Measurements from ENCODE around the gene CDKN2AIPNL. TPM values are rescaled to one million over a fixed set of nuclear protein-coding genes. Genes with fewer than 3 reads are reported as not detected.

CDKN2AIPNL gene
- total RNA-seq (2012; rRNA removed): 33.7 and 47.4 TPM in 2 replicates

DNA sequence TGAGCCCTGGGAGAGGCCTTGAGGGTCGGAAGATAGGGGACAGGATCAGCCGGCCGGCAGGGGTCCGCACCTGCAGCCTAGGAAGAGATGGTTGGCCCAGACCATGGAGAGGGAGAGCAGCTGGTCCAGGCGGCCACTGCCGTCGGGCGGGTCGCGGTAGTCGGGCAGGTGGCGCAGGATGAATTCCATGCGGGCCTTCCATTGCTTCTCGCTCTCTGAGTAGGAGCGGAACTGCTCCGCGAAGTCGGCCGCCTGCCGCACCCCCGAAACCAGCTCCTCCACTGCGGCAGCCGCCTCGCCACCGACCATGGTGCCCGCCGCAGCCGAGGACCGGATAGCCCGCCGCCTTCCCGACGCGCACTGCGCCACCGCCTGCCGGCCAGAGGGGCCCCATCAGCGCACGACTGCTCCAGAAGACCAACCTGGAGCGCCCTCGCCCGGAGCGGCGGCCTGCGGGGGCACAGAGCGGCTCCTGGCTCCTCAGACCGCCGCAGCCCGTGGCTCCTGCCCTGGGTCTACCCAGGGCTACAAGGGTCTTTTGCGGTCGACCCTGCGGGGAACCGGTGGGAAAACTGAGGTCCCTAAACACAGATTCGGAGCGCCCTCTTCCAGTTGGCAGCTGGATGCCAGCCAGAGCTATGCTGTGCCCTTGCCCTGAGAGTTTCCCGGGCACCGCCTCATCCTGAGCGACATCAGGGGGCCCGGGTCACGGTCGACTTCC, at the start of gene CDKN2AIPNL:
TSS of gene CDKN2AIPNL (minus strand) at position 336 of the 721 bp plus-strand sequence. CDS start at position 309, 27 bp downstream.
- H3K36me3 ChIP-seq (ENCODE audit: insufficient read depth, low read length): no peaks in the 10 kb centered on the region
- peak within 1 kb of the TSS; percentile 89 for H3K9ac ChIP-seq (ENCODE audit: low read depth, low read length)
- peak within 1 kb of the TSS; percentile 86 for H3K4me3 ChIP-seq (ENCODE audit: low read length)
- H3K4me2 ChIP-seq (ENCODE audit: low read length): peak within 1 kb of the TSS; percentile 95
- no peaks in the 10 kb centered on the region for H3K27me3 ChIP-seq (ENCODE audit: control insufficient read depth, insufficient read depth, low read length)
- no peaks in the 10 kb centered on the region for H3K9me3 ChIP-seq (replicated peaks; ENCODE audit: low read length)
- H3K4me1 ChIP-seq (ENCODE audit: control insufficient read depth, insufficient read depth, low read length): peaks cover 13% of the 10 kb centered on the region

GRCh38 chr5:134460551-134460950, 48.9 kb upstream of the CDKN2AIPNL start:
- Histone ChIP-seq H3K4me3 (ENCODE audit: low read length) (no peak overlapping the region), H3K36me3 (ENCODE audit: insufficient read depth, low read length) (no peaks in the 10 kb centered on the region), H3K4me1 (ENCODE audit: control insufficient read depth, insufficient read depth, low read length) (peaks cover 40% of the 10 kb centered on the region), H3K27me3 (ENCODE audit: control insufficient read depth, insufficient read depth, low read length) (no peaks in the 10 kb centered on the region), H3K4me2 (ENCODE audit: low read length) (no peak overlapping the region), H3K9ac (ENCODE audit: low read depth, low read length) (no peak overlapping the region), H3K9me3 (replicated peaks; ENCODE audit: low read length) (no peaks in the 10 kb centered on the region)

DNA sequence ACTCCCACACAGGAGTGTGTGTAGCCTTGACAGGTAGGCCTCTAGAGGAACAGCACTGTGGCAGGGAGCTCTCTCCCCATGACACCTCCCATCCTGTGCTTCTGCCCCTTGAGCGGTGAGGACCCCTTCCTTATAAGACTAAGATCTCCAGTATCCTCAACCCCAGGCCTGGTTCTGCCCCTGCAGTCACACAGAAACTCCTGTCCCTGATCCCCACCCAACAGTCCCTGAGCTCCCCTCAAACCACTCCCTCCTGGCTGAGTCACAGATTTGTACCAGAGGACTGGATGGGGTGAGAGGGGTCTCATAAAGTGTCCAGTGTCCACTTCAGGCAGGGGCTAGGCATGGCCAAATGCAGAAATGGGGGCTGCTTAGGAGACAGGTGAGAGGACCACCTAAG, 47.8 kb upstream of the CDKN2AIPNL start:
- Histone ChIP-seq H3K27me3 (ENCODE audit: control insufficient read depth, insufficient read depth, low read length) (no peaks in the 10 kb centered on the region), H3K9me3 (replicated peaks; ENCODE audit: low read length) (no peaks in the 10 kb centered on the region), H3K4me2 (ENCODE audit: low read length) (no peak overlapping the region), H3K9ac (ENCODE audit: low read depth, low read length) (no peak overlapping the region), H3K36me3 (ENCODE audit: insufficient read depth, low read length) (no peaks in the 10 kb centered on the region), H3K4me3 (ENCODE audit: low read length) (no peak overlapping the region), H3K4me1 (ENCODE audit: control insufficient read depth, insufficient read depth, low read length) (peaks cover 33% of the 10 kb centered on the region)

DNA sequence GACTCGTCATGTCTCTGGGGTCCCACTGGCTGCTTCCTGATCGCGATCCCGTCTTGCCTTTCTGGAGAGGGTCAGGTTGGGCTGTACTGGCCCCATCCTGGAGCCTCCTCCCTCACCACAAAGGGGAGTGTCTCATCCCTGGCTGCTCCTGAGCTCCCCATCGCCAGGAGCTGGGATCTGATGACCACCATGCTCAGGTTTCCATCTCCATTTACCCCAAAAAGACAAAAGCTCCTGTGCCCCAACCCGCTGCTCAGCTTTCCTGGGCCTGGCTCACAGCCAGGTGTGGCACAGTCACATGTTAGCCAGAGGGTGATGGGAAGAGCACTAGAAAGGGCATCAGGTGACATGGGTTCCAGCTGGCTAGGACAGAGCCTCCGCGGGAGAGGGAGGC, 47.3 kb upstream of the CDKN2AIPNL start:
- Histone ChIP-seq H3K9ac (ENCODE audit: low read depth, low read length) (no peak overlapping the region), H3K4me1 (ENCODE audit: control insufficient read depth, insufficient read depth, low read length) (peaks cover 28% of the 10 kb centered on the region), H3K36me3 (ENCODE audit: insufficient read depth, low read length) (no peaks in the 10 kb centered on the region), H3K4me3 (ENCODE audit: low read length) (no peak overlapping the region), H3K9me3 (replicated peaks; ENCODE audit: low read length) (no peaks in the 10 kb centered on the region), H3K27me3 (ENCODE audit: control insufficient read depth, insufficient read depth, low read length) (no peaks in the 10 kb centered on the region), H3K4me2 (ENCODE audit: low read length) (peak overlapping the region; percentile 53)

DNA sequence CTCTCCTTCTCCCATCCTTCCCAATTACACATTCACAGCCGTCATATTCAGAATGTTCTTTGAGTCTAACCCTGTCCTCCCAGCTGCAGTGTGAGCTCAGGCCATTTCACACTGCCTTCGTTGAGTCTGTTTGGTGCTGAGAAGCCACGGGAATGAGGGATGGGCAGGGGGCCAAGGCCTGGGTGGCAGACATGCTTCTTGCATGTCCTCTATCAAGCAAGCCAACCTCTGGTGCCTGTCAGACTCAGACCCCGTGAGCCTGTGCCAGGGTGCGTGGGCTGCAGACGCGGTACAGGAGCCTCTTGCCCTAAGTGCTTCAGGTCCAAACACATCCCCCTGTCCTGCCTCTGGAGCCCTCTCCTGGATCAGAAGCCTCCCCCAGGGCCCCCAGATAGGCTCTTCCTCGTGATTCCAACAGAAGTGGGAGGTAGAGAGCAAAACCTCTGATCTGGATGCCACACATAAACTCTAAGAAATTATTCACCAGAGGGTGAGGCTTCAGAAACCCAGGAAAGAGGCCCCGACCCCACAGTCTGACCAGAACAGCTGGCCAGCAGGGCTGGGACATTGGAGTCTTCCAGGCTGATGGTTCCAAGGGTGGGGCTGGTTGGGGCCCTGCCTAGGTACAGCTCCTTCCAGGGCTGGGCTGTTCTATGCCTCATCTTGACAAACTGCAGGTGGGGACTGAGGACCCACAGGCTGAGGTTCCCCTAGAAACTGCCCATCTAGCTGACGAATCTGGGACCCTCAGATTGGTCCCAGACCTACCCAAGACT, 46.7 kb upstream of the CDKN2AIPNL start:
- no peaks in the 10 kb centered on the region for H3K27me3 ChIP-seq (ENCODE audit: control insufficient read depth, insufficient read depth, low read length)
- H3K4me1 ChIP-seq (ENCODE audit: control insufficient read depth, insufficient read depth, low read length): peaks cover 22% of the 10 kb centered on the region
- peak overlapping the region; percentile 22 for H3K9ac ChIP-seq (ENCODE audit: low read depth, low read length)
- no peaks in the 10 kb centered on the region for H3K36me3 ChIP-seq (ENCODE audit: insufficient read depth, low read length)
- H3K4me3 ChIP-seq (ENCODE audit: low read length): no peak overlapping the region
- H3K9me3 ChIP-seq (replicated peaks; ENCODE audit: low read length): no peaks in the 10 kb centered on the region
- peak overlapping the region; percentile 53 for H3K4me2 ChIP-seq (ENCODE audit: low read length)

- H3K4me2 ChIP-seq (ENCODE audit: low read length): peak overlapping the region; percentile 53
- no peak overlapping the region for H3K4me3 ChIP-seq (ENCODE audit: low read length)
- H3K36me3 ChIP-seq (ENCODE audit: insufficient read depth, low read length): no peaks in the 10 kb centered on the region
- peaks cover 22% of the 10 kb centered on the region for H3K4me1 ChIP-seq (ENCODE audit: control insufficient read depth, insufficient read depth, low read length)
- no peaks in the 10 kb centered on the region for H3K9me3 ChIP-seq (replicated peaks; ENCODE audit: low read length)
- no peaks in the 10 kb centered on the region for H3K27me3 ChIP-seq (ENCODE audit: control insufficient read depth, insufficient read depth, low read length)
- H3K9ac ChIP-seq (ENCODE audit: low read depth, low read length): no peak overlapping the region
Observed at GRCh38 chr5:134457801-134458200, 46.1 kb upstream of the CDKN2AIPNL start.

DNA sequence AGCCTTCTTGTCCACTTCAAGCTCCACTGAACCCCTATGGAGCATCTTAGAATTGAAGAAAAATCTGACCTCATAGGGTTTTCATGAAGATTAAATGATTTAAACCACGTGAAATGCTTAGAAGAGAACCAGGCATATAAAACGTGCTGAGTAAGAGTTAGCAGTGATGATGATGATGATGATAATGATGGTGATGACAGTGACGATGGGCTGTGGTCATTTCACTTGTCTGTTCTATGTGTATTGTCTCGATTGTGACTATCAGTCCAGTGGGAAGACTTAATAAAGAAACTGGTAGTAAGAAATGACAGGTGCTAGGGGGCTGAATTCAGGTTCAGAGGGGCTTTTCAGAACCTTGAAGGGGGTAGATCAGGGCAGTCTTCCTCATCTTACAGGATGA, 45.1 kb upstream of the CDKN2AIPNL start:
- Histone ChIP-seq H3K4me3 (ENCODE audit: low read length) (no peak overlapping the region), H3K4me2 (ENCODE audit: low read length) (no peak overlapping the region), H3K9me3 (replicated peaks; ENCODE audit: low read length) (no peaks in the 10 kb centered on the region), H3K9ac (ENCODE audit: low read depth, low read length) (no peak overlapping the region), H3K4me1 (ENCODE audit: control insufficient read depth, insufficient read depth, low read length) (peaks cover 27% of the 10 kb centered on the region), H3K27me3 (ENCODE audit: control insufficient read depth, insufficient read depth, low read length) (no peaks in the 10 kb centered on the region), H3K36me3 (ENCODE audit: insufficient read depth, low read length) (no peaks in the 10 kb centered on the region)

- Histone ChIP-seq H3K9me3 (replicated peaks; ENCODE audit: low read length) (no peaks in the 10 kb centered on the region), H3K4me1 (ENCODE audit: control insufficient read depth, insufficient read depth, low read length) (peaks cover 33% of the 10 kb centered on the region)
Observed at GRCh38 chr5:134455466-134455865, 43.8 kb upstream of the CDKN2AIPNL start.

DNA sequence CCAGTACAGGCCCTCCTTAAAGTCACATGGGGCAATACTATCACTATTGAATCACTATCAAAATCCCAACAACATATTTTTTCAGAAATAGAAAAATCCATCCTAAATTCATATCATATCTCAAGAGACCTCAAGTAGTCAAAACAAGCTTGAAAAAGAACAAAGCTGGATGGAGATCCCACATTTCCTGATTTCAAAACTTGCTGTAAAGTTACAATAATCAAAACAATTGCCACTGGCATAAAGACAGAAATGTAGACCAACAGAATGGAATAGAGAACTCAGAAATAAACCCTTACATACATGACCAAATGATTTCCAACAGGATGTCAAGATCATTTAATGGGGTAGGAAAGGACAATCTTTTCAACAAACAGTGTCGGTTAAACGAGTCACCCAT, 41.3 kb upstream of the CDKN2AIPNL start:
- Histone ChIP-seq H3K27me3 (ENCODE audit: control insufficient read depth, insufficient read depth, low read length) (no peaks in the 10 kb centered on the region), H3K4me1 (ENCODE audit: control insufficient read depth, insufficient read depth, low read length) (peaks cover 16% of the 10 kb centered on the region), H3K4me3 (ENCODE audit: low read length) (no peak overlapping the region), H3K9ac (ENCODE audit: low read depth, low read length) (no peak overlapping the region), H3K9me3 (replicated peaks; ENCODE audit: low read length) (no peaks in the 10 kb centered on the region), H3K4me2 (ENCODE audit: low read length) (no peak overlapping the region), H3K36me3 (ENCODE audit: insufficient read depth, low read length) (no peaks in the 10 kb centered on the region)

More at GRCh38 chr5:134455466-134455865, 43.8 kb upstream of the CDKN2AIPNL start:
- no peak overlapping the region for H3K9ac ChIP-seq (ENCODE audit: low read depth, low read length)
- H3K4me2 ChIP-seq (ENCODE audit: low read length): no peak overlapping the region
- no peaks in the 10 kb centered on the region for H3K36me3 ChIP-seq (ENCODE audit: insufficient read depth, low read length)
- H3K4me3 ChIP-seq (ENCODE audit: low read length): no peak overlapping the region
- no peaks in the 10 kb centered on the region for H3K27me3 ChIP-seq (ENCODE audit: control insufficient read depth, insufficient read depth, low read length)

DNA sequence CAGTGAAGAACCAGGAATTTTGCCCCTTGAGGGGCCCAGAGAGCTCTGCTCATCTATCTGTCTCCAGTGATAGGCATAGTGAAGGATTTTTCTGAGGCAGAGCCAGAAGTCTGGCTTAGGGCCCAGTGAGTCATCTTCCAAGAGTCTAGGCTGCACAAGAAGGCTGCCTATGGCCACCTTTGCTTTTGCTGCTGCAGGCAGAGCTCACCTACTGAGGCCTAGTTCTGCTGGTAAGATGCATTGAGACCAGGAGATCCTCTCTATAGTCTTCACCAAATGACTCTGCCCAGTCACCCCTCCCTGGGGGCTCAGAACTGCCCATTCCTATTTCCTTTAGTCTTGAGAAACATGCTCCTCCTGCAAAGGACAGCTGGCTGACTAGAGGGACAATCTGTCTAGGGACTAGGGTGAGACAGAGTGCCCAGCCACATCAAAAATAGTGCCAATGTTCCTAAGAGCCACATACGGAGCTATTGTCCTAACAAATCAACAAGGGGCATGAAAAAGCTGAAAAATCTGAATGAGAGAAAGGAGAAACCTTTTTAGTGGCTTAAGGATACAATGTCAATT, 40.3 kb upstream of the CDKN2AIPNL start:
- Histone ChIP-seq H3K4me3 (ENCODE audit: low read length) (no peak overlapping the region), H3K36me3 (ENCODE audit: insufficient read depth, low read length) (no peaks in the 10 kb centered on the region), H3K9me3 (replicated peaks; ENCODE audit: low read length) (no peaks in the 10 kb centered on the region), H3K4me1 (ENCODE audit: control insufficient read depth, insufficient read depth, low read length) (peaks cover 11% of the 10 kb centered on the region), H3K27me3 (ENCODE audit: control insufficient read depth, insufficient read depth, low read length) (no peaks in the 10 kb centered on the region), H3K4me2 (ENCODE audit: low read length) (peak overlapping the region; percentile 13), H3K9ac (ENCODE audit: low read depth, low read length) (no peak overlapping the region)

DNA sequence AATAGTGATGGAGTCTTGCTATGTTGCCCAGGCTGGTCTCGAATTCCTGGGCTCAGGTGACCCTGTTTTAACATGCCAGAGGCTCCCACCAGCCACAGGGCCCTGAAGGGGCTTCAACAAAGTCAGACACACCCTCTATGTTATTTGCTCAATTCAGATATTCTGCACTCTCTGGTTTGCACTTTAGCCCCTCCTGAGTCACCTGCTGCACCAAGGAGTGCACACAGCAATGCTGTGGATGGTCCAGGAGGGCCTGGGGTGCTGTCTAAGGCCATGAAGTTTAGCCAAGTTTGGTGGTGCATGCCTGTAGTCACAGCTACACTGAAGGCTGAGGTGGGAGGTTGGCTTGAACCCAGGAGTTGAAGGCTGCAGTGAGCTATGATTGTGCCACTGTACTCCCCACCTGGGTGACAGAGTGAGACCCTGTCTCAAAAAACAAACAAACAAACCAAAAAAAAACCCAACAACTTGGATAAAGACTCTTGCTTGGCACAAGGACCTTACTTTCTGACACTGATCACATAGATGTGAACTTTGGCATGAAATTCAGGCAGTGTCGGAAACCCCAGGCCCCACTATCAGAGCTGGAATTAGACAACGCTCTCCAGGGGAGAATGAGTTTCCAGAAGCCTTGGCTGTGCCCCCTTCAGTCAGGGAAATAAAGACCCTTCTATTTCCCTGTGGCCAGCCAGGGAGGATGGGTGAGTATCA, 39.7 kb upstream of the CDKN2AIPNL start:
- H3K9me3 ChIP-seq (replicated peaks; ENCODE audit: low read length): no peaks in the 10 kb centered on the region
- H3K4me2 ChIP-seq (ENCODE audit: low read length): peak overlapping the region; percentile 13
- no peaks in the 10 kb centered on the region for H3K27me3 ChIP-seq (ENCODE audit: control insufficient read depth, insufficient read depth, low read length)
- no peaks in the 10 kb centered on the region for H3K36me3 ChIP-seq (ENCODE audit: insufficient read depth, low read length)
- H3K9ac ChIP-seq (ENCODE audit: low read depth, low read length): no peak overlapping the region
- H3K4me3 ChIP-seq (ENCODE audit: low read length): no peak overlapping the region
- peaks cover 11% of the 10 kb centered on the region for H3K4me1 ChIP-seq (ENCODE audit: control insufficient read depth, insufficient read depth, low read length)
